Measurements from ENCODE around the gene ELFN1.
"Not testable (repeated sequence)": the region's sequence is repeated elsewhere in the genome, so short reads cannot be mapped to it uniquely, and the experiment has no call there.

The ELFN1 gene

DNA sequence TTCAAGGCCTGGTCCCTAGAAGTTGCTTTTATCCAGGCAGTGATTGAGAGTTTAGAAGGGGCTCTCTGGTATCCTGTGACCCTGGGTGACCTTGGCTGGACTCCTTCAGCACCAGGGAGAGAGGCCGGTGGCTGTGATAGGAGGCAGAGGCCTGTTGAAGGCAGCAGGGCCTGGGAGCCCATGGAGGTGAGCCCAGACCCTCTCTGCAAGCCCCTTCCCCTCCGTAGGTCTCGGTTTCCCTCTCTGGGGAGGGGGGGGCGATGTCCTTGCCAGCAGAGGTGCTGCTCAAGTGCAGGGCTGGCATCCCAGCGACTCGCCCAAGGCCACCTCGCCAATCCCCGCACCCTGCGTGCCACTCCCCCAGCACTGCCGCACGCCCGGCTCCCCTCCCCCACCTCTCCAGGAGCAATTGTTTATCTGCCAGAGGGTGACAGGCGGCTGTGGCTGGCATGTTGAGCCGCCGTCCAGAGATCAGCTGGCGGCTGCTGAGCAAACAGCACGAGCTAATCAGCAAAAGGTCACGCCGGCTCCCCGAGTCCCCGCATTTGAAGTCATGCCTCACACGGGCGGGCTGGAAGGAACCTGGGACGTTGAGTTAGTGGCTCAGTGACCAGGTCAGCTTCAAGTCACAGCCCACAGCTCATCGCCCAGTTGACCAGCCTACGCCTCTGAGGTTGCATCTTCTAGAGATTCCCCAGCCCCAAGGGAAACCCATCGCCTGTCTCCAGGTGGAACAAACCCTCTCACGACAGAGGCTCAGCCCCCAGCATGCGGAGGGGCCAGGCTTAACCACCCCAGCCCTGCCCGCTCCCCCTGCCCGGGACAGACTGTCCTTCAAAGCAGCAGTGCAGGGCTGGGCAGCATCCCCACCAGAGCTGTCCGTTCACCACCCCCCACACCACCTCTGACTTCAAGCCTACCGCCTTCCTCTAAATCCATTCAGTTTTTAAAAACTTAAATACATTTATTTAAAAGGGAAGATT is 43.7 kb downstream of the ELFN1 start:
- DNase-seq: no peak

DNA sequence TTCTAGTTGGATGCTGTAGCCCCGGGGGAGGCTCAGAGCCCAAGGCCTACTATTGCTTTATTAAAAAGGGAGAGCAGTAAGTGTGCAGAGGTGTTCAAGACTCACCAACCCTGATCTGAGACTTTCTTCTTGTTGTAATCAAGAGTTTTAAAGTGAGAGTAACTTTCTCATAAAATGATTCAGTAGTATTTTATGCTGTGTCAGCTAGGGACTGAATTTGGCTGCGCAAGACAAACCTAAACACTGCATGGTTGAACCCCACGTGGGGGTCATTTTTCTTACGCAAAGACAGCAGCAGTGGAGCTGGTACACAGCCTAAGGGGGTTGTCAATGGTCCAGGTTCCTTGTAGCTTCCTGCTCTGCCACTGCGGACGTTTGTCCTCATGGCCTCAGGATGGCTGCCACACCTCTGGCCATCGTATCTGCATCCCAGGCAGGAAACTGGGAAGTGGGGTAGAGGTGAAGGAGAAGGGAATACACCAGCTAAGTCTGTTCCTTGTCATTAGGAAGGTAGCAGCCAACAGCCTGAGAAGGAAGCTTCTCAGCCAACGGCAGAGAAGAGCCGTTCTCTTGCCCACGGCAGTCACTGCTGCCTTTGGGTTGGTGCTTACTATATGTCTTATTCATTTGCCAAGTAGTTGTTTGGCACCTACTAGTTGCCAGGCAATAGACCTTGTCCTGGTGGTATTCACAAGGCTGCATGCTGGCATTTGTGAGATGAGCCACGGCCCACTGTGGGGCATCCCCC is 44.7 kb downstream of the ELFN1 start:
- DNase-seq: no peak

- no peak for DNase-seq
Observed at GRCh38 chr7:1715331-1715625, 45.2 kb downstream of the ELFN1 start.

GRCh38 chr7:1715671-1716074 is 45.6 kb downstream of the ELFN1 start:
- no peak for DNase-seq

DNA sequence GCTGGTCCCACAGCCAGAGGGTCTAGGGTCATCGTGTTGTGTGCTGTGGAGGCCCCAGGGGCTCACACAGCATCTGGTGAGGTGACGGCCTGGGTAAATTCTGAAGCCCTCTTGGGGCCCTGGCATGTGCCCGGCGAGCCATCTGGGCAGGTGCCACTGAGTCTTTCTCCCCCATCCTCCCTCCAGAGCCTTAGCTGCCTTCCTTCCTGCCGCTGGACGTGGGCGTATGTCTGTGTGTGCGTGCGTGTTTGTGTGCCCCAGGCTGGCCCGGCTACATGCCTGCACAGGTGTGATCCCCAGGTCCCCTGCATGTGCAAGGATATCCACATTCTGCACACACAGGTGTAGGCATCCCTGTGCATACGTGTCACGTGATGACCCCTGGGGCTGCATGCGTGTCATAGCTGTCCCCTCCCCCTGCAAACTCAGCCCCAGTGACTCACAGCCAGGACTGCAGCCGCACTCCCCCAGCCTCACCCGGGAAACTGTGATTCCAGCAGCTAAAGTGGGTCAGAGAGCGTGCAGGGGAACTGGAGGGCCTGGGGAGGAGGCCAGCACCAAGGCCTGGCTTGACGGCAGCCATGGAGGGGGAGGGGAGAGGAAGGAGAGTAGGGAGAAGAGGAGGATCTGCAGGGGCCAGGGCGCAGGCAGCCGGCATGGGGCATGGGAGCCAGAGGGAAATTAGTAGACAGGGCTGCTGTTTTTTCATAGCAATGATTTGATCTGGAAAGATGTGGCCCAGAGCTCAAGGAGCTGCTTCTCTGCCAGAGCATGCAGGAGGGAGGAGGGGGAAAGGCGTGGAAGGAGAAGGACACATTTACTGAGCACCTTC is 46.4 kb downstream of the ELFN1 start:
- no peak for DNase-seq

DNA sequence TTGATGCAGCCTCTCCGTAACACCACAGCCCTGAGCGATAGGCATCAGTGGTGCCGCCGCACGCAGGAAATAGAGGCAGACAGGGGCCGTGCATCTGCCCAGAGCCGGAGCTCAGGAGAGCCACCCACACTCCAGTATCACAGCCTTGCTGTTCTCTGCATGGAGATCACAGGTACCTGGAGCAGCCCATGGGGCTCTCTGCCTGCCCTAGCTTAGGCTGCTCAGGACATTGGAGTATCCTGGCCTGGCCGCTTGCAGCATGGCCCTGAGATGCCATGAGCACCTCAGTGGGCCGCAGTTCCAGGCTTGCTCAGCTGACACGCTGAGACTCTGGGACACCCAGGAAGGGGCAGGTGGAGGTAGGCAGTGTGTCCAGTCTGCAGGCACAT is 47.0 kb downstream of the ELFN1 start:
- no peak for DNase-seq

DNA sequence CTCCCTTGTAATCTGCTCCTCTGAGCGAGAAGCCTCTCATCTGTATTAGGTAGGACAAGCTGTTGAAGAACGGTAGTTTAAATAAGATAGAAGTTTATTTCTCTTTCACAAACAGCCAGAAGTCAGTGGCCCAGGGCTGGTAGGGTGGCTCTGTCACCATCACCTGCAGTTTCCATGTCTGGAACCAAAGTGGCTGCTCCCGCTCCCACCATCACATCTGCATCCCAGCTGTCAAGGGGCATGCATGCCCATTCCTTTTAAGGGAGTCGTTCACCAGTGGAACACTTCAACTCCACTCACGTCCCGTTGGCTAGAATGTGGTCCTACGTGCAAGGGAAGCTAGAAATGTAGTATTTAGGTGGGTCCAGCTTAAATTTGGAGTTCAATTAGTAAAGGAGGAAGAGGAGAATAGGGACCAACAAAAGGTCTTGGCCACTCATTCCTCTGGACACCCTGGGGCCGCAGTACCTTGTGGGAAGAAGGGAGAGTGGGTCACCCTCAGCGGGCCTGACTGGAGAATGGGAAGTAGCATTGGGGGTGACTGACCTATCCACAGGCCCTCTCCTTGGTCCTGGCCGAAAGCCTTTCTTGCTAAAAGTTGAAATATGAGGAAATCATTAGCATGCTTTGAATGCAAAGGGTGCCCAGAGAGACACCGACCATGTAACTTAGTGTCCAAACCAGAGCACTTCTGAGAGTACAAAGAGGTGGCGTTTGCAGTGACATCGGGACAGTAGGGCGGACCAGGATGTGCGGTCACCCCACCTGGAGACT is 48.0 kb downstream of the ELFN1 start:
- DNase-seq: no peak

- not testable (repeated sequence) for DNase-seq
Observed at GRCh38 chr7:1718850-1719249, 48.8 kb downstream of the ELFN1 start.

DNA sequence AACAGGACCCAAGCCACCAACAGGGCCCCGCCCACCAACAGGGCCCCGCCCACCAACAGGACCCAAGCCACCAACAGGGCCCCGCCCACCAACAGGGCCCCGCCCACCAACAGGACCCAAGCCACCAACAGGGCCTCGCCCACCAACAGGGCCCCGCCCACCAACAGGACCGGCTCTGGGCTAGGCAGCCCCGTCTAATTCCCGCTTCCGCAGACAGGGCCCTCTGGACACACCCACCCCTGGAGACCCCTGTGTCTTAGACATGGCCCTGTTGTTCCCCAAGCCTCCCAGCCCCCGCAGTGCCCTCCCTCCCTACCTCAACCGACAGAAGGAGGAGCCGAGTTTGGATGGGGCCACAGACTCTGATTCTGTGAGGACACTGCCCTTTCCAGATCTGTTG is 49.2 kb downstream of the ELFN1 start:
- not testable (repeated sequence) for DNase-seq

DNA sequence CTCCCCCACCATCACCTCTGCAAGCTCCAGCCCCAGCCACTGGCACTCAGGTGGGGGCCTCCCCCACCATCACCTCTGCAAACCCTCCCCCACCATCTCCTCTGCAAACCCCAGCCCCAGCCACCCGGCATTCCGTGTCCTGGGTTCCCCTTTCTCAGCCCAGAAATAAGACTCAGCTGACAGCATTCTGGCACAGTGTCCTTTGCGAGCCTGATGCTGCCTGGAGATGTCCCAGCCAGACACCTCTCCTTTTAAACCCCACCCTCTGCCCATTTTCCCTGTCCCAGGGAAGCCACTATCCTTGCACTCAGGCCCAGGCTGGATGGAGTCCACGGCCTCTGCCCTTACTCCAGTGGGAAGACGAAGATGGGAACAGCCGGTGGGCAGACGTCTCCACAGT is 49.8 kb downstream of the ELFN1 start:
- DNase-seq: no peak

DNA sequence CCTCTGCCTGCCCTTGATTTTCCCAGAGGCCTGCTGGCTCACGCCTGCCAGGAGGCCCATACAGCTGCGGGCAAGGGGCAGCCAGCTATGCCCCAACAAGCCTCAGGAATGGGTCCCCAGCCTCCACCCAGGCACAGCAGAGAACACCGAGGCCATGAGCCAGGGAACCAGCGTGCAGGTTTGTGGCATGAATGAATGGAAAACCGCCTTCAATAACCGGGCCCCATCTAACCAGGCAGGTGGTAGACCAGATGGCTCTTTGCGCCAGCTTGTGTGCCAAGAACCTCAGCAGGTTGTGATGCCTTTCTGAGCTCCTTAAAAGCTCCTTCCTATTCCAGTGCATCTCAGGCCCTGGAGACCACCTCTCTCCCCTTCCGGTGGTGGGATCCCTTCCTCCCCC is 50.2 kb downstream of the ELFN1 start:
- no peak for DNase-seq

GRCh38 chr7:1721047-1721690 is 51.1 kb downstream of the ELFN1 start:
- DNase-seq: no peak

- no peak for DNase-seq
Observed at GRCh38 chr7:1723254-1723653, 53.2 kb downstream of the ELFN1 start.

DNA sequence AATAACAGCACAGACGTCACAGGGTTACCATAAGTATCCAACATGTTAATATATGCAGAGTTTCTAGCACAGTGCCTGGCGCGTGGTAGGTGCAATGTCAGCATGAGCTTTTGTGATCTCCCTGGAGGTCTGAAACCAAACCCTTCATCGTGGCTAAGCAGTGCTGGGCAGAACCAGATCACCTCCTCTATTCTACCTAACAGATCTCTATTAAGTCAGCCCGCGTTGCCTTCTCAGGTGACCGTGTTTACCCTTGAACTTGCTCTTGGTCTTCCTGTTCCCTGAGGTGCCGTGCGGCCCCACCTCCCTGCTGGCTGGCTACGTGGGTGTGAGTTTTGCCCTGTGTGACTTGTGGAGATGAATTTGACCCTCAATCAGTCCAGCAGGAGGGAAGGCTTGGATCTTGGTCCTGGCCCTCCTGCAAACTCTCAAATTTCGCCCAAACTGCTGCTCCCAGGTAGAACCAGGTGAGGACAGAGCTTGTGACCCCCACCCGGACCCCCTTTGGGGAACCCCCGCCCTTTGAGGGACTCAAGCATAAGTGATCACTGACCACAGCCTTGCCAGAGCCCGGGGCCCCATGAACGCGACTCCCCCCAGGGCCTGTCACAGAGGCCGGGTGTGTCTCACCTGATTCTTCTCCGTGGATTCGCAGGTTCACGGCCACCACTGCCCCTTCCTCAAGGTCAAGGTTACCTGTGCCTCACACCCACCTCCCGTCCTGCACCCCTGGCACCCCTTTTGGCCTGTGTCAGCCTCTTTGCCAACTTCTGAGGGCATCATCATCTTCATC is 54.2 kb downstream of the ELFN1 start:
- DNase-seq: no peak

DNA sequence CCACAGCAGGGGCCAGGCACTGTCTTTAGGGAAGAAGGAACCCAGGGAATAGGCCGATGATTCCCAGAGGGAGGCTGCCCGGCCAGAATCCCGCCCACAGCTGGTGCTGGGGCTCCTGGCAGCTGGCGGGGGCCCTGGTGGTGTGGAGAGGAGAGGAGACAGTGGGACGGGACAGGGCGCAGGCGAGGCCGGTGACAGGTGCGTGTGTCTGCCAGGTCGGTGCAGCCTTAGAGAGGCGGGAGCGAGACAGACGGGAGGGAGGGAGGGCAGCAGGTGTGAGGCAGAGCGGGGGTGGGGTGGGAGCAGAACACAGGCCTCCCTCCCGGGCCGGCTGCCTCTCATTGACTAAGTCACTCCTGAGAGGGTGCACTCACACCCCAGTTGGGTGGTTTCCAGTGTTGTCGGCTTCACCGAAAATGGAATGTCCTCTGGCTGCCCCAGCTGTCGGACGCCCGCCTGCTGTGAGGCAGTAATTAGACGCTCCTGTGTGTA is 55.2 kb downstream of the ELFN1 start:
- no peak for DNase-seq

- DNase-seq: no peak
Observed at GRCh38 chr7:1725766-1726630, 55.9 kb downstream of the ELFN1 start.

DNA sequence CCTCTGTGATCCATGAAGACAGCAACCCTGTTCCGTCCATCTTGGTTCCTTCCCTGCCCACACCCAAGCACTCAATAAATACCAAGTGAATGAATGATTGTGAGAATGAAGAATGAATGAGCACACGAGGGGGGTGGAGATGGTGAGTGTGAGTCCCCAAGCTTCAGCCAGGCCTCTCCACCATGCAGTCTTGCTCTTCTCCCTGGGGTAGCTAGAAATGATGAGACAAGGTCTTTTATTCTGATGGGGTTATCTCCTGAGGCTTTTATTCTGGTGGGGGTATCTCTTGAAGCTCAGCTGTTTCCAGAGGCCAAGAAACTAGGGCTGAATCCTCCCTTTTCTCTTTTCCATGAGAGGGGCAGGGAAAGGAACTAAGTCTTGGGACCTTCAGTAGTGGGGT is 57.0 kb downstream of the ELFN1 start:
- no peak for DNase-seq

GRCh38 chr7:1727812-1728570 is 57.9 kb downstream of the ELFN1 start:
- DNase-seq: no peak

DNA sequence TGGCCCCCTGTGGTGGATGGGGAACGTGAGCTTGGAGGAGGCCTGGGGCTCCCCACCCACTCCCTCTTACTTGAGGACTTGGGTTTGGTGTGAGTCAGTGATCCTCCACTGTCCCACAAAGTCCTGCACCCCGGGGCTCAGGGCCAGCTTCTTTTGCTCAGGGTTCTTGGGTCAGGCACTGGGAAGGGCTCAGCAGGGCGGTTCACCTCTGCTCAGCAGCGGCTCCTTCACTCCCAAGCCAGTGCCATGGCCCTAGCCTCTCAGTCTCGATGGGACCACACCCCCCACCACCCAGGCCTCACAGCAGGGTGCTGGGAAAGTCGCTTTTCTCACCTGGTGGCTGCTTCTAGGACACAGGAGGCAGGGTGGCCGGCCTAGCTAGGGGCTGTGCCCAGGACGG is 59.1 kb downstream of the ELFN1 start:
- DNase-seq: no peak
